Naive B cell (primary cell): ENCODE measurements around the gene SHOC1. TPM values are rescaled to one million over a fixed set of nuclear protein-coding genes. Genes with fewer than 3 reads are reported as not detected.

Experiments
- ATAC-seq, 2 donors: fragments of 150-1000 bp; cut with Tn5 transposase; 2 replicates each; pipeline ENCODE4 v1.10.0; 2021; ENCODE audit warnings: low read depth in 2 of 2, mild to moderate bottlenecking in 2 of 2, moderate library complexity in 2 of 2
- DNase-seq: peaks from one replicate; pipeline ENCODE4 v3.0.0; 2022
- H3K27ac Mint-ChIP-seq, 6 donors: one replicate each; pipeline ENCODE4 v1.8.0; 2020 to 2022; ENCODE audit warnings: mild to moderate bottlenecking in 6 of 6, mixed read lengths in 6 of 6, moderate library complexity in 5 of 6, inconsistent platforms in 2 of 6
- H3K27me3 Mint-ChIP-seq, 3 donors: one replicate each; pipeline ENCODE4 v1.8.0; 2021 to 2022; ENCODE audit warnings: mixed read lengths in 3 of 3, mild to moderate bottlenecking in 1 of 3
- H3K36me3 Mint-ChIP-seq, 2 donors: one replicate each; pipeline ENCODE4 v1.8.0; 2020 to 2022; ENCODE audit warnings: mixed read lengths in 2 of 2, inconsistent platforms in 1 of 2, mild to moderate bottlenecking in 1 of 2
- H3K4me1 Mint-ChIP-seq, 3 donors: one replicate each; pipeline ENCODE4 v1.8.0; 2020 to 2022; ENCODE audit warnings: mixed read lengths in 3 of 3, inconsistent platforms in 1 of 3, mild to moderate bottlenecking in 1 of 3, moderate library complexity in 1 of 3
- H3K4me3 Mint-ChIP-seq, 8 donors: one replicate each; pipeline ENCODE4 v1.8.0; 2020 to 2022; ENCODE audit warnings: mild to moderate bottlenecking in 8 of 8, mixed read lengths in 8 of 8, moderate library complexity in 8 of 8, inconsistent platforms in 2 of 8
- H3K9me3 Mint-ChIP-seq, 7 donors: one replicate each; pipeline ENCODE4 v1.8.0; 2020 to 2022; ENCODE audit warnings: mixed read lengths in 7 of 7, mild to moderate bottlenecking in 5 of 7, inconsistent platforms in 2 of 7, moderate library complexity in 1 of 7
- polyA plus RNA-seq, 6 donors: library from polyadenylated mRNA; unstranded; fragments of 300-500 nt; fragmentation: Illumina TruSeq; gene quantifications; one replicate each; pipeline ENCODE4 v1.2.3, GENCODE V29; 2021; ENCODE audit warnings: low read depth in 6 of 6

Gene SHOC1
- polyA plus RNA-seq, result not detected

DNA sequence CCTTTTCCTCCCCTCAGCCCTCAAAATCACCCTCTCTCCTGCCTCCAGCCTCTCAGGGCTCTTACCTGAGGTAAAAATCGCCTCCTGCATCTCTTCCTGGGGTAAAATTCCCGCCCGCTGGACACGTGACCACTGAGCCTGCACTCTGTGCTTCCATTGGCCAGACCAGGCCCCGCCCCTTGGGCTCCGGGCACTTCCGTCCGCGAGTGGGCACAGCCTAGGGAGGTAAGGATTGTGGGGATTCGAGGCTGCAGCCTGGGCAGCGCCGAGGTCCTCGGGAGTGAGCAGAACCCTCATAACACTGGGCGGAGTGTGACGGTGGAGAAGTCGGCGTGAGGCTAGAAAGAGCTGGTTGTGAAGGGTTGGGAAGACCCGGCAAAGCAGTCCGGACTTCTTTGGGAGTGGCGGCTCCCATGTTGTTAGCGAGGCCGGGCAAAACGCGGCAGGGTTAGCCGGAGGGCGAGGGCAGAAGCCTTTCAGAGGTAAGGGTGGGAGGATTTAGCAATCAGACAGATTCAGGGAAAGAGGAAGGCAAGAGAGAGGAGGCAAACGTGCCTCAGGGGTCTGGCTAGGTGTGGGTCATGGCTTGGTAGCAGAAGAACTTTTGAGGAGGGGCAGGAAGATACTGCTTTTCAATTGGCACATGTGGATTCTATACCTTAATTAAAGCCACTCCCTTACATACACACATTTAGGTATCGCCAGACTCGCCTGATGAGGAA, at the start of gene SHOC1:
SHOC1 (minus strand) TSS at position 103 of the 722 bp plus-strand sequence. CDS start 3,519 bp downstream, outside the sequence.
- Mint-ChIP-seq H3K27me3 (no peaks in the 10 kb centered on the region), H3K27ac (no peak within 1 kb of the TSS), H3K36me3 (no peaks in the 10 kb centered on the region), H3K9me3 (no peaks in the 10 kb centered on the region), H3K4me3 (peak within 1 kb of the TSS in 2 of 8 donors; percentile 22 to 43), H3K4me1 (peaks cover 0 to 1% (median 0%) of the 10 kb centered on the region in 3 donors)
- DNase-seq (no peak), ATAC-seq (no peak)

DNA sequence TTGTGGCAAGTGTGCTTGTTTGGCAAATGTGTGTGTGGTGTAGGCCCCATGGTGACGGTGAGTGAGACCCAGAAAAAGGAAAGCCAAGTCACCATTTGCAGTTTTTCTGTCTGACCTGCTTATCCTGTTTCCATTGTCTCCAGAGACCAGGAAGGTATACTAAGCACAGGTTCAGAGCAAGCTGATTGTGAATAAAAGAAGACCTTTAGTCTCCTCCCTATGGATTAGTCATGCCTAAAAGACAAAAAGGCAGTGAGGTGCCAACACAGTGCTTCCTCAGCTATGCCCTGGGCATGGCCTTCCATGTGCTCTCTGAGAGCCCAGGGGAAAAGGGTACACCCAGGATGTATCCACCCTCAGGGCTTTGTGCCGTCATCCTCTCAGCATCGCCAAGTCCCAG, 49.2 kb upstream of the SHOC1 start:
- no peak overlapping the region for H3K4me3 Mint-ChIP-seq
- H3K36me3 Mint-ChIP-seq, result no peaks in the 10 kb centered on the region
- peaks cover 0 to 7% (median 0%) of the 10 kb centered on the region in 3 donors for H3K4me1 Mint-ChIP-seq
- DNase-seq (no peak), ATAC-seq (no peak)
- no peaks in the 10 kb centered on the region for H3K9me3 Mint-ChIP-seq
- no peak overlapping the region for H3K27ac Mint-ChIP-seq
- peaks cover 0 to 8% (median 0%) of the 10 kb centered on the region in 3 donors for H3K27me3 Mint-ChIP-seq

DNA sequence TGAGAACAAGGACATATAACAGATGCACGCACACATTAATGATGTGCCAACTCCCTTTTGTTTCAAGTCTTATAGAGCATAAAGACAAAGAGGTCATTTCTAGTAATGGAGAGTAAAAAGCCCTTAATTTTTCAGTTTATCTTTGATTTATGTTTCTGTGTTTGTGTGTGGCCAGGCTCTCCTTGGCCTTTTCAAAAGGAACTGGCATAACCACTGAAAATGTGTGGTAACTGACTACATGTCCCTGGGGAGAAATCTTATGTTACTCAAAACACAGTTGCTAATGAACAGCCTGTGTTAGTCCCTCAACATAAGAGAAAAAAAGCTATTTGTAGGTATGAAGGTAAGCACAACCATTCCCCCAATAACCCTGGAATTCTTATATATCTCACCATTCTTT, 47.6 kb upstream of the SHOC1 start:
- Mint-ChIP-seq H3K27ac (no peak overlapping the region), H3K4me1 (peaks cover 0 to 7% (median 0%) of the 10 kb centered on the region in 3 donors), H3K9me3 (no peaks in the 10 kb centered on the region), H3K36me3 (no peaks in the 10 kb centered on the region), H3K27me3 (peaks cover 0 to 16% (median 0%) of the 10 kb centered on the region in 3 donors), H3K4me3 (no peak overlapping the region)
- peak; percentile 23 to 32 for ATAC-seq
- no peak for DNase-seq

DNA sequence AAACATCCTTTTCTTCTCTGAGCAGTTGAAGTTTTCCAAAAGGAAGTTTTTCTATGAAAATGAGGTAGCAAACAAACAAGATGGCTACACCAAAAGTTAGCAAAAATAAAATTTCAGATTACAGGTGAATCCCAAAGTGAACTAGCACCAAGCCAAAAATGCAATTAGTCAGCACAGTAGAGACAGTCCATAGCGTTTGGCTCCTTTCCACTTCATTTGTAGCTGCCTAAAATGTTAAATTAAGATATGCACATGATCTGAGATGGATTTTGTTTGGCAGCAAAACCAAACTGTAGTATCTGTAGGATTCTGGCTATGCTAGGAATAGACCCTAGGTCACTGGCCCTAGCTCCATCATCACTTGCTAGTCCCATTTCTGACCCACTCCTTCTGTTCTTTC, 45.7 kb upstream of the SHOC1 start:
- ATAC-seq (no peak), DNase-seq (no peak)
- H3K4me3 Mint-ChIP-seq, result no peak overlapping the region
- H3K27ac Mint-ChIP-seq, result no peak overlapping the region
- H3K36me3 Mint-ChIP-seq, result peaks cover 0 to 1% of the 10 kb centered on the region in 2 donors
- H3K4me1 Mint-ChIP-seq, result peaks cover 0 to 8% (median 0%) of the 10 kb centered on the region in 3 donors
- no peaks in the 10 kb centered on the region for H3K9me3 Mint-ChIP-seq
- H3K27me3 Mint-ChIP-seq, result peaks cover 0 to 16% (median 0%) of the 10 kb centered on the region in 3 donors

DNA sequence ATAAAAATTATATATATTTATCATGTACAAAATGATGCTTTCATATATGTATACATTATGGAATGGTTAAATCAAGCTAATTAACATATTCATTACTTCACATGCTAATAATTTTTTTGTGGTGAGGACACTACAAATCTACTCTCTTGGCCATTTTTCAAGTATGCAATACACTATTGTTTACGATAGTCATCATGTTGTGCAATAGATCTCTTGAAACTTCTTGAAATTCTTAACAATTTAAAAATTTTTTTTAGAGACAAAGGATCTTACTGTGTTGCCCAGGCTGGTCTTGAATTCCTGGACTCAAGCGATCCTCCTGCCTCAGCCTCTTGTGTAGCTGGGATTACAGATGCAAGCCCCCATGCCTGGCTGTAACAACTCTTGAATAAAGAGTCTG, 45.2 kb upstream of the SHOC1 start:
- Mint-ChIP-seq H3K4me3 (no peak overlapping the region), H3K36me3 (peaks cover 0 to 6% of the 10 kb centered on the region in 2 donors), H3K4me1 (peaks cover 0 to 9% (median 3%) of the 10 kb centered on the region in 3 donors), H3K9me3 (peaks cover 0 to 3% (median 0%) of the 10 kb centered on the region in 7 donors), H3K27me3 (peaks cover 0 to 17% (median 0%) of the 10 kb centered on the region in 3 donors), H3K27ac (no peak overlapping the region)
- DNase-seq (no peak), ATAC-seq (no peak)

DNA sequence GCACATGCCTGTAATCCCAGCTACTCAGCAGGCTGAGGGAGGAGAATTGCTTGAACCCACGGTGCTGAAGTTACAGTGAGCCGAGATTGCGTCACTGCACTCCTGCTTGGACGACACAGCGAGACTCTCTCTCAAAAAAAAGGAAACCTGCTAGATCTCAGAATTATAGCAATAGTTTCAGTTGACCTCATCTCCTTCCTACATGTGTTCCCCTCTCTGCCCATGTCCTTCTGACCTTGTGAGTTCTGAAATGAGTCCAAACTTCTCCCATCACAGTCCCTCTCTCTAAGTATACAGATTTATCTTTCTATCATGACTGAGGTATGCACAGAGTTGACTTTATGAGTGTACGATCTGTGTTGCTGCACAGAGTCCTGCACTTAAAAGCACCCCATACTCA, 44.6 kb upstream of the SHOC1 start:
- H3K27me3 Mint-ChIP-seq, result peaks cover 0 to 22% (median 0%) of the 10 kb centered on the region in 3 donors
- H3K4me3 Mint-ChIP-seq, result no peak overlapping the region
- peaks cover 0 to 7% (median 0%) of the 10 kb centered on the region in 7 donors for H3K9me3 Mint-ChIP-seq
- ATAC-seq (no peak), DNase-seq (no peak)
- H3K27ac Mint-ChIP-seq, result peak overlapping the region in 1 of 6 donors; percentile 42
- peaks cover 0 to 9% of the 10 kb centered on the region in 2 donors for H3K36me3 Mint-ChIP-seq
- H3K4me1 Mint-ChIP-seq, result peaks cover 0 to 9% (median 7%) of the 10 kb centered on the region in 3 donors

DNA sequence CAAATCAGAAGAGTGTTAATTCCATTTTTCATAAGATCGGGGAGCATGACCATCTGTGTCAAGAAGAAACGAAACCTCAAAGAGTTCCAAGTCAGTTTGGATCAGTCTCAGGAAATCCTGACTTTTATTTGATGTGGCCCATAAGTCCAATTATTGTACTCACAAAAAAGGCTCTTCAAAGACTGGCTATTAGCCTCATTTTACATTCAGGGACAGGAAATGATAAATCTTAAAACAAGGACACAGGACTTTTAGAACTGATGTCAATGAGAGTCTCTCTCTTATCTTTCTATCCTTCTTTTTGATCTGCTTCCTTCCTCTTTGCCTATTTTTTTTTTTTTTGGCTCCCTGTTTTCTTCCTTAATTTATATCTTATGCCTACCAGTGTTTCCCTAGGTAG, 43.7 kb upstream of the SHOC1 start:
- H3K36me3 Mint-ChIP-seq, result peaks cover 0 to 9% of the 10 kb centered on the region in 2 donors
- no peak overlapping the region for H3K27ac Mint-ChIP-seq
- no peak overlapping the region for H3K4me3 Mint-ChIP-seq
- H3K27me3 Mint-ChIP-seq, result peaks cover 0 to 22% (median 0%) of the 10 kb centered on the region in 3 donors
- no peak for DNase-seq
- H3K4me1 Mint-ChIP-seq, result peaks cover 0 to 9% (median 7%) of the 10 kb centered on the region in 3 donors
- no peak for ATAC-seq
- H3K9me3 Mint-ChIP-seq, result peaks cover 0 to 7% (median 0%) of the 10 kb centered on the region in 7 donors

DNA sequence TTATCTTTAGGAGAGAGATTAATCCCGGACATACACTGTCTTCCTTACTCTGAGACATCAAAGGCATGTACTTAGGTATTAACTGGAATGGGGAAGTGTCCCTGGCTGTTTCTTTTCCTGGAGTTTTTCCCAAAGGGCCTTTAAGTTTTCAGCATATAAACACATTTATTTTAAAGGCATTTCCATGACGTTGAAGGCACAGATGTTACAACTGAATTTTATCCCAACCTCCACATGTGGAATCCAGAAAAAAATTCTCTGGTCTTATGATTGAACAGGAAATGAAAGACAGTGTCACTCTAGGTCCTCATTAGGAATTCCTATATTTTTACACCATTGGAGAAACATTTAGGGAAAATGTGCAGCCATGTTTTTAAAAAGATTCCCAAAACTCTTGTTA, 41.6 kb upstream of the SHOC1 start:
- Mint-ChIP-seq H3K27me3 (peaks cover 0 to 22% (median 0%) of the 10 kb centered on the region in 3 donors), H3K4me3 (no peak overlapping the region), H3K27ac (no peak overlapping the region), H3K9me3 (peaks cover 0 to 7% (median 0%) of the 10 kb centered on the region in 7 donors), H3K4me1 (peaks cover 0 to 7% (median 2%) of the 10 kb centered on the region in 3 donors), H3K36me3 (peaks cover 0 to 9% of the 10 kb centered on the region in 2 donors)
- ATAC-seq (no peak), DNase-seq (no peak)

DNA sequence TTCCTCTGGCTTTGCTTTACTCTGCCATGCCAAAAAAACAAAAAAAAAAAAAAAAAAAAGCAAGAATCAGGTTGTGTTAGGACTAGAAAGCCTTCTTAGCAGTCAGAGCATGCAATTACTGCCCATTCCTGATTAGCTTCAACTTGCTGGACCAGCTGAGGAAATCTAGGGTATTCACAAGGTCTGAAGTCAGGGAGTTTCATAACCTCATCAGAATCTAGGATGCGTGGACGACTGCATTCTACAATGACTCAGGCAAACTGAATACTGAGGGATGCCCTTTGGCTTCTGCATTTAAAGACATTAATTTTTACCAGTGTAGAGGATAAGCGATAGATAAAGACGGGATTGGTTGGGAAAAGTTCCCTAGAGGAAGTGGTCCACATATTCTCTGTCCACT, 39.2 kb upstream of the SHOC1 start:
- H3K36me3 Mint-ChIP-seq, result peaks cover 0 to 9% of the 10 kb centered on the region in 2 donors
- peaks cover 0 to 14% (median 0%) of the 10 kb centered on the region in 3 donors for H3K27me3 Mint-ChIP-seq
- DNase-seq (no peak), ATAC-seq (no peak)
- peaks cover 0 to 7% (median 0%) of the 10 kb centered on the region in 7 donors for H3K9me3 Mint-ChIP-seq
- H3K4me1 Mint-ChIP-seq, result peaks cover 0 to 20% (median 7%) of the 10 kb centered on the region in 3 donors
- peak overlapping the region in 1 of 6 donors; percentile 71 for H3K27ac Mint-ChIP-seq
- H3K4me3 Mint-ChIP-seq, result no peak overlapping the region

DNA sequence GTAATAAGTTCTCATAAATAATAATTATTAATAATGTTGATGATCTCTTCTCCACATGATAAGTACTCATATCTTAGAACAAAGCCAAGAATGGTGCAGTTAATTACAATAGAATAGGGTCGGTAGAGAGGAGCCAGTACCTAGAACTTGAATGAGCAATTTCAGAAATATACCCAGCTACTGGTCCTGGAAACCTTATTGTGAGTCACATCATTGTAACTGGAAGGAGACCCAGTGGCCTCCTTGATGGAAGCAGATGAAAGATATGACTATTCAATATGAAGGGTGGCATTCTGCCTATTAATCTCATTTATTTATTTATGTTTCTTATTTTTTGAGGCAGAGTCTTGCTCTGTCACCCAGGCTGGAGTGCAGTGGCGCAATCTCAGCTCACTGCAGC, 37.7 kb upstream of the SHOC1 start:
- peaks cover 0 to 7% (median 0%) of the 10 kb centered on the region in 7 donors for H3K9me3 Mint-ChIP-seq
- peaks cover 0 to 28% (median 7%) of the 10 kb centered on the region in 3 donors for H3K4me1 Mint-ChIP-seq
- peaks cover 0 to 9% of the 10 kb centered on the region in 2 donors for H3K36me3 Mint-ChIP-seq
- peaks cover 0 to 7% (median 0%) of the 10 kb centered on the region in 3 donors for H3K27me3 Mint-ChIP-seq
- H3K27ac Mint-ChIP-seq, result no peak overlapping the region
- no peak for ATAC-seq
- H3K4me3 Mint-ChIP-seq, result no peak overlapping the region
- no peak for DNase-seq

DNA sequence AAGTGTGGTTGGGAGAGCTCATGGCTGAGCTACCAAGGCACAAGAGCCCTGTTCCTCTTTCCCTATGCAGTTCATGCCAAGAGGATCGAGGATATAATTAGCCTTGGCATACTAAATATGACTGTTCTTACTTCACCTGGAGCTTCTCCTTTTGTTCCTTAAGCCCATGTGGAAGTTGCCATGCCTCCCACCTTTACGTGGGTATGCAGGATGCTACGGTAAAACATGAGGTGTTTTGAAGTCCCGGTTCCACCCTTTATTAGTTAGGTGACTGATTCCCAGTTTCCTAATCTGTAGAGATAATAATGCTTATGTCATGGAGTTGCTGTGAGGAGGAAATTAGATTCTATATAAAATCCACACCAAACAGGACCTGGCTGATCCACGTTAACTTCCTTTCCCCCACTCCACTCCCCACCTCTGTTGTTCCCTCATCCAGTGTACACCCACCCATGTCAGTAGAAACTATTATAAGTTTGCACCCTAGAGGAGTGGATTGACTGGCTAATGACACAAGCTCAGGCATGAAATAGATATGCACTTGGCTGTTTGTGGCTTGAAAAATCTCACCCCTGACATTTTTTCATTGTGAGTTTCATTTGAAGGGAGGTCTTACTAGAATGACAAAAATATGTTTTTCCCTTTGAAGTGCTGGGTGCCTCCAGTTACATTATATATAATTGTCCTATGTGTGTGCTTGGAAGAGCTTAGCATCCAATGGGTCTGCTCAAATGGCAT, 36.8 kb upstream of the SHOC1 start:
- peak overlapping the region in 1 of 6 donors; percentile 54 for H3K27ac Mint-ChIP-seq
- H3K27me3 Mint-ChIP-seq, result peaks cover 0 to 6% (median 0%) of the 10 kb centered on the region in 3 donors
- H3K4me1 Mint-ChIP-seq, result peaks cover 0 to 28% (median 7%) of the 10 kb centered on the region in 3 donors
- no peak overlapping the region for H3K4me3 Mint-ChIP-seq
- peaks cover 0 to 9% of the 10 kb centered on the region in 2 donors for H3K36me3 Mint-ChIP-seq
- ATAC-seq, result no peak
- H3K9me3 Mint-ChIP-seq, result peaks cover 0 to 7% (median 0%) of the 10 kb centered on the region in 7 donors
- DNase-seq, result no peak

DNA sequence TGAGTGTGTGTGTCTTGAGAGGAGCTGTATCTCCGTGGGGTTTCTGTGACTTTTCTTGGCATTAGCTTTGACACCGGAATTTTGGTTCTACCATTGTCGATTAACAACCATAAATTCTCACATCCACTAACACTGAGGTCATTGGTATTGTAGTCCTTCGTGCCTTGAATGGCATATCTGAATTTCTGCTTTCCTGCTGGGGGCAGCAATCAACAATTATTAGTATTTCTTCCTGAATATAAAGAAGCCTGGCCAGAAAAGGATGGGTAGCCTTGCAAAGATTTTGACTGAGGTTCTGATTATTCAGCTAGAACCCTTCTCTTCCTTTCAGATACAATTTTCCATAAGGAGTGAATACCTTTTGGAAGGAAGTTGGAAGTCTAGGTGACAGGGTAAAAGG, 33.5 kb upstream of the SHOC1 start:
- peaks cover 0 to 29% (median 0%) of the 10 kb centered on the region in 3 donors for H3K4me1 Mint-ChIP-seq
- H3K4me3 Mint-ChIP-seq, result no peak overlapping the region
- ATAC-seq (peak in 1 of 2 donors; percentile 27), DNase-seq (peak; percentile 6)
- no peaks in the 10 kb centered on the region for H3K9me3 Mint-ChIP-seq
- H3K27me3 Mint-ChIP-seq, result no peaks in the 10 kb centered on the region
- H3K36me3 Mint-ChIP-seq, result no peaks in the 10 kb centered on the region
- H3K27ac Mint-ChIP-seq, result no peak overlapping the region

DNA sequence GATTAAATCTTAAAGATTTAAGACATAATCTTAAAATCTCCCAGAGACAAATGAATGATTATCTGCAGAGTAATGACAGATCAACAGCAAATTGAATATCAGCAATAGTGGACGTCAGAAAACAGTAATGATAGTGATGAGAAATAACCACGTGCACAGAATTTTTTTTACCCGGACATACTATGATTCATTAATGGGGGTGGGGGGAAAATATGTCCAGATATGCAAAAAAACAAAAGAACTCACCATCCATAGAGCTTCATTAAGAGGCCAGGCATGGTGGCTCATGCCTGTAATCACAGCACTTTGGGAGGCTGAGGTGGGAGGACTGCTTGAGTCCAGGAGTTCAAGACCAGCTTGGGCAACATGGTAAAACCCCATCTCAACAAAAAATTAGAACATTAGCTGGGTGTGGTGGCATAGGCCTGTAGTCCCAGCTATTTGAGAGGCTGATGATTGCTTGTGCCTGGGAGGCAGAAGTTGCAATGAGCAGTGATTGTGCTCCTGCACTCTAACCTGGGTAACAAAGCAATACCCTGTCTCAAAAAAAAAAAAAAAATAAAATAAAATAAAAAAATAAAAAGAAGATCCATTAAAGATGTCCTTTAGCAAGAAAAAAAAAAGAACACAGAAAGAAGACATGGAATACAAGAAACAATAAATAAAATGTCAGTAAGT, 30.9 kb upstream of the SHOC1 start:
- DNase-seq (no peak), ATAC-seq (no peak)
- Mint-ChIP-seq H3K36me3 (no peaks in the 10 kb centered on the region), H3K4me1 (peaks cover 5 to 38% (median 9%) of the 10 kb centered on the region in 3 donors), H3K4me3 (no peak overlapping the region), H3K9me3 (no peaks in the 10 kb centered on the region), H3K27me3 (no peaks in the 10 kb centered on the region), H3K27ac (peak overlapping the region in 1 of 6 donors; percentile 63)
